SH-SY5Y (cell line): Measurements from ENCODE around the gene PODNL1.

Experiments used
- GATA2 ChIP-seq: IDR thresholded peaks from 2 replicates; pipeline ENCODE4 v1.6.1; 2011; ENCODE audit warnings: mild to moderate bottlenecking, low read depth, low read length
- GATA3 ChIP-seq: IDR thresholded peaks from 2 replicates; pipeline ENCODE4 v1.6.1; 2011; ENCODE audit warnings: low read depth, mild to moderate bottlenecking, low read length, moderate library complexity

GRCh38 chr19:13887517-13887916, 50.7 kb downstream of the PODNL1 start:
- no peak for TF ChIP-seq GATA2
- TF ChIP-seq GATA3, result no peak
